Loucy (cell line): ENCODE results near the gene RIC3.

ENCODE experiments used
- EZH2phosphoT487 ChIP-seq: fragments of 200-600 bp; IDR thresholded peaks from 2 replicates; pipeline ENCODE4 v1.6.1; 2018; ENCODE audit warnings: antibody characterized with exemption, mild to moderate bottlenecking, moderate library complexity, borderline replicate concordance
- TF ChIP-seq, protein P1 (sequence below): fragments of 200-600 bp; sonication (generic); conservative IDR thresholded peaks from 2 replicates; pipeline ENCODE4 v1.5.1; 2014; ENCODE audit warnings: mild to moderate bottlenecking, antibody characterized with exemption, low read length

DNA sequence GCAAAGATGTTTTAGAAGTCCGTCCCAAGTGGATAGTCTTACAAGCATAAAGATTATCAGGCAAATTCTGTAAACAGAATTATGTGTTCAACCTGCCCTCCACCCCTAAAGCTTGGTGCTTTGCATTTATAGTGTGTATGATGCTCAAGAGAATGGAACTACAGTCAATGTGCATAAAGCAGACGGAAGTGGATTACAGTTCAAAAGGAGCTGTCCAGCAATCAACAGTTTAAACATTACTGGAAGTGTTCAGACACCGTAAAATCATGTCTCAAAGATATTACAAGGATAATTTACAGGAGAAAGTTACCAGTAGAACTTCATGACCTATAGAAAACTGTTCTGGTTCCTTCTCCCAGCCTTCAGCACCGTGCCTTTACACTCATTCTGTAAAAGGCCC, 1.0 kb downstream of the RIC3 start:
- TF ChIP-seq, protein P1, sequence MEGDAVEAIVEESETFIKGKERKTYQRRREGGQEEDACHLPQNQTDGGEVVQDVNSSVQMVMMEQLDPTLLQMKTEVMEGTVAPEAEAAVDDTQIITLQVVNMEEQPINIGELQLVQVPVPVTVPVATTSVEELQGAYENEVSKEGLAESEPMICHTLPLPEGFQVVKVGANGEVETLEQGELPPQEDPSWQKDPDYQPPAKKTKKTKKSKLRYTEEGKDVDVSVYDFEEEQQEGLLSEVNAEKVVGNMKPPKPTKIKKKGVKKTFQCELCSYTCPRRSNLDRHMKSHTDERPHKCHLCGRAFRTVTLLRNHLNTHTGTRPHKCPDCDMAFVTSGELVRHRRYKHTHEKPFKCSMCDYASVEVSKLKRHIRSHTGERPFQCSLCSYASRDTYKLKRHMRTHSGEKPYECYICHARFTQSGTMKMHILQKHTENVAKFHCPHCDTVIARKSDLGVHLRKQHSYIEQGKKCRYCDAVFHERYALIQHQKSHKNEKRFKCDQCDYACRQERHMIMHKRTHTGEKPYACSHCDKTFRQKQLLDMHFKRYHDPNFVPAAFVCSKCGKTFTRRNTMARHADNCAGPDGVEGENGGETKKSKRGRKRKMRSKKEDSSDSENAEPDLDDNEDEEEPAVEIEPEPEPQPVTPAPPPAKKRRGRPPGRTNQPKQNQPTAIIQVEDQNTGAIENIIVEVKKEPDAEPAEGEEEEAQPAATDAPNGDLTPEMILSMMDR: no peak
- TF ChIP-seq EZH2phosphoT487: no peak
